ENCODE measurements around the gene AHNAK. TPM values are rescaled to one million over a fixed set of nuclear protein-coding genes. Genes with fewer than 3 reads are reported as not detected.

Gene AHNAK
- total and polyA plus RNA-seq, 5 donors from 2014 or later: 22.3 to 852 (median 47.1) TPM

GRCh38 chr11:62464655-62465054 lies 82.0 kb downstream of the AHNAK start:
- DNase-seq: no peak
- Mint-ChIP-seq H3K27me3 (no peaks in the 10 kb centered on the region), H3K9me3 (no peaks in the 10 kb centered on the region), H3K4me3 (no peak overlapping the region), H3K4me1 (no peaks in the 10 kb centered on the region), H3K36me3 (no peaks in the 10 kb centered on the region), H3K27ac (peak overlapping the region in 2 of 3 donors; percentile 12 to 71)
- Histone ChIP-seq H3K27me3 (ENCODE audit: control insufficient read depth, insufficient read depth, low read length) (no peaks in the 10 kb centered on the region), H3K36me3 (ENCODE audit: control insufficient read depth, insufficient read depth, low read length) (no peaks in the 10 kb centered on the region), H3K4me3 (ENCODE audit: low read depth, low read length) (no peak overlapping the region), H3K4me1 (ENCODE audit: control insufficient read depth, insufficient read depth, low read length, poor library complexity, severe bottlenecking) (no peaks in the 10 kb centered on the region), H3K9me3 (ENCODE audit: control insufficient read depth in 2 of 2, low read length in 2 of 2) (no peaks in the 10 kb centered on the region), H3K27ac (ENCODE audit: insufficient read depth, low read length, poor library complexity, severe bottlenecking) (no peak overlapping the region)
- ATAC-seq (ENCODE audit: low read depth in 2 of 2): no peak

DNA sequence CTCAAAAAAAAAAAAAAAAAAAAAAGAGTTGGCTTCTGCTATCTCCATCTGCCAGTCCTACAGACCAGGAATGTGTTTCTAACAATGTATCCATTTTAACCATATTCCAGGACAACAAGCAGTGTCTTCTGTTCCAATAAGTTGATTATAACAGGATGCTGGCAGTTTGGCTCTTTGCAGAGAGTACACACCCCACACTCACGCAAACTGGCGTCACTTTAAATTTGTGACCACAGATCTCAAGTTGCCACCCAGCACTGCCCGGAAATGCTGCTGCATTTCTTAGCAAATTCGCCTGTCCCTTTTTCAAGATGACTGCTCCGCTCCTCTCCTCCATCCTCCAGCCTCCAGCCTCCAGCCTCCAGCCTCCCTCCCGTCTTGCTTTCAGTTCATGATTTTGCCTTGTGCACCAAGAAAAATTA lies 83.5 kb downstream of the AHNAK start:
- peak overlapping the region in 1 of 4 donors; percentile 23 for H3K4me3 Mint-ChIP-seq

DNA sequence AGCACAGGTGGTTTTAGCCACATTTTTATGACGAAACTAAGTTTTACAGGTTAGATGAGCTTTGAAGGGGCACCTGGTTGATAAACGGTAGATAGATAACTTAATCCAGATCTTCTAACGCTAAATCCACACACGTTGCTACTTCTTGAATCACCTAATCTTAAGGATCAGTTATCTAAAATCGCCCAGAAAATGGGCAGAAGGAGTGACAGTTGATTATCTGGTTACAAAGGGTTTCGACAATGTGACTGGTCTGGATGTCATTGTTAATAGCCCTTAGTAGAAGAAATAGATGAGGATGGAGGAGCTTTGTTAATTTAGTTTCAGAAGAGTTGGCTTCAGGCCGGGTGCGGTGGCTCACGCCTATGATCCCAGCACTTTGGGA lies 84.1 kb downstream of the AHNAK start:
- H3K27ac Mint-ChIP-seq: no peak overlapping the region
- ATAC-seq (ENCODE audit: low read depth in 2 of 2): no peak
- no peak overlapping the region for H3K4me3 ChIP-seq (ENCODE audit: low read depth, low read length)
- no peaks in the 10 kb centered on the region for H3K9me3 ChIP-seq (ENCODE audit: control insufficient read depth in 2 of 2, low read length in 2 of 2)
- no peak overlapping the region for H3K4me3 Mint-ChIP-seq
- no peaks in the 10 kb centered on the region for H3K36me3 Mint-ChIP-seq
- no peaks in the 10 kb centered on the region for H3K27me3 ChIP-seq (ENCODE audit: control insufficient read depth, insufficient read depth, low read length)
- no peaks in the 10 kb centered on the region for H3K27me3 Mint-ChIP-seq
- no peaks in the 10 kb centered on the region for H3K4me1 Mint-ChIP-seq
- H3K36me3 ChIP-seq (ENCODE audit: control insufficient read depth, insufficient read depth, low read length): no peaks in the 10 kb centered on the region
- no peak overlapping the region for H3K27ac ChIP-seq (ENCODE audit: insufficient read depth, low read length, poor library complexity, severe bottlenecking)
- no peaks in the 10 kb centered on the region for H3K9me3 Mint-ChIP-seq
- DNase-seq: no peak
- H3K4me1 ChIP-seq (ENCODE audit: control insufficient read depth, insufficient read depth, low read length, poor library complexity, severe bottlenecking): no peaks in the 10 kb centered on the region

More for the DNA sequence above, 83.5 kb downstream of the AHNAK start:
- ATAC-seq (ENCODE audit: low read depth in 2 of 2) (no peak), DNase-seq (peak in 1 of 3 donors; percentile 22)
- Histone ChIP-seq H3K4me1 (ENCODE audit: control insufficient read depth, insufficient read depth, low read length, poor library complexity, severe bottlenecking) (no peaks in the 10 kb centered on the region), H3K27ac (ENCODE audit: insufficient read depth, low read length, poor library complexity, severe bottlenecking) (no peak overlapping the region), H3K27me3 (ENCODE audit: control insufficient read depth, insufficient read depth, low read length) (no peaks in the 10 kb centered on the region), H3K36me3 (ENCODE audit: control insufficient read depth, insufficient read depth, low read length) (no peaks in the 10 kb centered on the region), H3K4me3 (ENCODE audit: low read depth, low read length) (no peak overlapping the region), H3K9me3 (ENCODE audit: control insufficient read depth in 2 of 2, low read length in 2 of 2) (no peaks in the 10 kb centered on the region)
- Mint-ChIP-seq H3K27me3 (no peaks in the 10 kb centered on the region), H3K9me3 (no peaks in the 10 kb centered on the region), H3K4me1 (no peaks in the 10 kb centered on the region), H3K27ac (peak overlapping the region in 2 of 3 donors; percentile 12 to 65), H3K36me3 (no peaks in the 10 kb centered on the region)

DNA sequence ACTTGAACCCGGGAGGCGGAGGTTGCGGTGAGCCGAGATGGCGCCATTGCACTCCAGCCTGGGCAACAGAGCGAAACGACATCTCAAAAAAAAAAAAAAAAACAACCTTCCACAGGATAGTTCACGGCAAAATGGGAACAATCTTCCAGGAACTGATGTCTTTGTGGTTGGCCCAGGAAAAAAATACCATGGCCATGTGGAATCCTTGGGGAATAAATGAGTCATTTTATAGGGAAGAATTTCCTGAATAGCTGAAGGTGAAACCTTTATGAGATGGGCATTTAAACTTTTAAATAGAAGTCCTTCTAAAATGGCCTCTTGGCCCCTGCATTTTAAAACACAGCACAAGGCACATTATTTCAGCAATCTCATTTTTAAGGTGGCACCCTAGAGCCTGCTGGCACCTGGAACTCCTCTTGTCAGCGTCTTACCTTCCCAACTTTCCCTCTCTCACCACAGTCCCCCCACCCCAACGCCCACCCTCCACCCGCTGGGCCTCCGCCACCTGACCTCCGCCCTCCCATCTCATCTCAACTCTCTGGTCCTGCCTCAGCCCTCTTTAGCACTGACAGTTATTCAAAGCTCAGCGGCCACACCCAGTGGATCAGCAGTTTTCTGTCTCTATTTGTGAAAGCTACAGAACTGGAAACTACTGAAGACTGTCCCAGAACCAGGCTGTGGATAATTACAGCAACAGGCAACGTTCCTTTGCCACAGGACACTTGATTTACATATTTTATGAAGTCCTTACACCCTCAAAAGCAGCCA lies 84.7 kb downstream of the AHNAK start:
- Histone ChIP-seq H3K4me3 (ENCODE audit: low read depth, low read length) (no peak overlapping the region), H3K9me3 (ENCODE audit: control insufficient read depth in 2 of 2, low read length in 2 of 2) (no peaks in the 10 kb centered on the region), H3K27me3 (ENCODE audit: control insufficient read depth, insufficient read depth, low read length) (no peaks in the 10 kb centered on the region), H3K4me1 (ENCODE audit: control insufficient read depth, insufficient read depth, low read length, poor library complexity, severe bottlenecking) (no peaks in the 10 kb centered on the region), H3K36me3 (ENCODE audit: control insufficient read depth, insufficient read depth, low read length) (no peaks in the 10 kb centered on the region), H3K27ac (ENCODE audit: insufficient read depth, low read length, poor library complexity, severe bottlenecking) (no peak overlapping the region)
- H3K4me1 Mint-ChIP-seq: no peaks in the 10 kb centered on the region
- no peaks in the 10 kb centered on the region for H3K36me3 Mint-ChIP-seq
- ATAC-seq (ENCODE audit: low read depth in 2 of 2) (no peak), DNase-seq (no peak)
- no peaks in the 10 kb centered on the region for H3K27me3 Mint-ChIP-seq
- no peaks in the 10 kb centered on the region for H3K9me3 Mint-ChIP-seq
- H3K4me3 Mint-ChIP-seq: no peak overlapping the region
- no peak overlapping the region for H3K27ac Mint-ChIP-seq

GRCh38 chr11:62459080-62459479 lies 87.5 kb downstream of the AHNAK start:
- DNase-seq (no peak), ATAC-seq (ENCODE audit: low read depth in 2 of 2) (no peak)
- no peaks in the 10 kb centered on the region for H3K36me3 Mint-ChIP-seq
- no peaks in the 10 kb centered on the region for H3K9me3 Mint-ChIP-seq
- H3K4me1 Mint-ChIP-seq: no peaks in the 10 kb centered on the region
- peaks cover 6% of the 10 kb centered on the region for H3K27me3 Mint-ChIP-seq
- H3K4me3 Mint-ChIP-seq: no peak overlapping the region
- Histone ChIP-seq H3K9me3 (ENCODE audit: control insufficient read depth in 2 of 2, low read length in 2 of 2) (no peaks in the 10 kb centered on the region), H3K27ac (ENCODE audit: insufficient read depth, low read length, poor library complexity, severe bottlenecking) (no peak overlapping the region), H3K4me3 (ENCODE audit: low read depth, low read length) (no peak overlapping the region), H3K27me3 (ENCODE audit: control insufficient read depth, insufficient read depth, low read length) (no peaks in the 10 kb centered on the region), H3K36me3 (ENCODE audit: control insufficient read depth, insufficient read depth, low read length) (no peaks in the 10 kb centered on the region), H3K4me1 (ENCODE audit: control insufficient read depth, insufficient read depth, low read length, poor library complexity, severe bottlenecking) (no peaks in the 10 kb centered on the region)
- no peak overlapping the region for H3K27ac Mint-ChIP-seq

DNA sequence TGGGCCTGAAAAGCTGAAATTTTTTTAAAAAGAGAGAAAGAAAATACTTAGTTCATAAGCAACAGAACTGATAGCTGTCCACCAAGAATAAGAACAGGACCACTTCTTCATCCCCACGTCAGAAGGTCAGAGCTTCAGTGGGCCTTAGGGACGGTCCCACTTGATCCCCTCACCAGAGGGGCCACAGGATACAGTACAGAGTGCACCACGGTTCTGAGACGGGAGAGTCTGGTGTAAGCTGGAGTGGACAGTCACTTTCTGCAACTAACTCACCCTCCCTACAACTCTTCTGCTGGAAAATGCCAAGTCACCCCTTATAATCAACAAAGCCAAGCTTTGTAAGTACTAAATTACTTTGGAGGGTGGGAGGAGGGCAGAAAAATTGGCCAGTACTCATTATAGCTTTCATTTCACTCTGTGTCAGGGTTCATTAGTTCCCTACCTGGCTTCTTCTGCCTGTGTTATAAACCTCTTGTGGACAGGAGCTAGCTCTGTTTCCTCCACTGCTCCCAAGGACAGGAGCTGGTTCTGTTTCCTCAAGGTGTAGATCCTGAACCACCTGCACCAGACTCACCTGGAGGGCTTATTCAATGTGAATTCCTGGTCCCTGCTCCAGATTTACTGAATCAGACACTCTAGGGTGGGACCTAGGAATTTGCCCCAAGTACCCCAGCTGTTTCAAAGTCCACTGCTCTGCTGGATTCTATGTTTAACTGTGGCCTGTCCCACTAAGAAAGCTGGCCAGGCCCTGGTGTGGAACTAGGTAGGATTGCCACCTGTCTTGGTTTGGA lies 88.2 kb downstream of the AHNAK start:
- no peaks in the 10 kb centered on the region for H3K9me3 ChIP-seq (ENCODE audit: control insufficient read depth in 2 of 2, low read length in 2 of 2)

DNA sequence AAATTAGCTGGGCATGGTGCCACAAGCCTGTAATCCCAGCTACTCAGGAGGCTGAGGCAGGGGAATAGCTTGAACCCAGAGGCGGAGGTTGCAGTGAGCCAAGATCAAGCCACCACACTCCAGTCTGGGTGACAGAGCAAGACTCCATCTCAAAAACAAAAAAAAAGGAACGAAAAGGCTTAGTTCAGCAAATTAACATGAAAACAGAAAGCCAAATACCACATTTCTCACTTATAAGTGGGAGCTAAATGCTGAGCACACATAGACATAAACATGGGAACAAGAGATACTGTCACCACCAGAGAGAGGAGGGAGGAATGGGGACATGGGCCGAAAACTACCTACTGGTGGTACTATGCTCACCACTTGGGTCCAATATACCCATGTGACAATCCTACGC lies 89.1 kb downstream of the AHNAK start:
- no peak overlapping the region for H3K27ac ChIP-seq (ENCODE audit: insufficient read depth, low read length, poor library complexity, severe bottlenecking)
- no peak overlapping the region for H3K4me3 Mint-ChIP-seq
- no peaks in the 10 kb centered on the region for H3K4me1 Mint-ChIP-seq

More for the DNA sequence above, 88.2 kb downstream of the AHNAK start:
- Mint-ChIP-seq H3K36me3 (no peaks in the 10 kb centered on the region), H3K4me1 (no peaks in the 10 kb centered on the region), H3K9me3 (no peaks in the 10 kb centered on the region), H3K27ac (no peak overlapping the region), H3K4me3 (no peak overlapping the region), H3K27me3 (peaks cover 6% of the 10 kb centered on the region)
- H3K36me3 ChIP-seq (ENCODE audit: control insufficient read depth, insufficient read depth, low read length): no peaks in the 10 kb centered on the region
- no peak for DNase-seq
- no peak overlapping the region for H3K27ac ChIP-seq (ENCODE audit: insufficient read depth, low read length, poor library complexity, severe bottlenecking)
- no peak overlapping the region for H3K4me3 ChIP-seq (ENCODE audit: low read depth, low read length)
- no peak for ATAC-seq (ENCODE audit: low read depth in 2 of 2)
- no peaks in the 10 kb centered on the region for H3K27me3 ChIP-seq (ENCODE audit: control insufficient read depth, insufficient read depth, low read length)
- H3K4me1 ChIP-seq (ENCODE audit: control insufficient read depth, insufficient read depth, low read length, poor library complexity, severe bottlenecking): no peaks in the 10 kb centered on the region

More for the DNA sequence above, 89.1 kb downstream of the AHNAK start:
- peaks cover 6% of the 10 kb centered on the region for H3K27me3 Mint-ChIP-seq
- ATAC-seq (ENCODE audit: low read depth in 2 of 2) (no peak), DNase-seq (no peak)
- Histone ChIP-seq H3K4me3 (ENCODE audit: low read depth, low read length) (no peak overlapping the region), H3K27me3 (ENCODE audit: control insufficient read depth, insufficient read depth, low read length) (no peaks in the 10 kb centered on the region), H3K4me1 (ENCODE audit: control insufficient read depth, insufficient read depth, low read length, poor library complexity, severe bottlenecking) (no peaks in the 10 kb centered on the region), H3K9me3 (ENCODE audit: control insufficient read depth in 2 of 2, low read length in 2 of 2) (no peaks in the 10 kb centered on the region), H3K36me3 (ENCODE audit: control insufficient read depth, insufficient read depth, low read length) (no peaks in the 10 kb centered on the region)
- no peak overlapping the region for H3K27ac Mint-ChIP-seq
- H3K36me3 Mint-ChIP-seq: no peaks in the 10 kb centered on the region
- no peaks in the 10 kb centered on the region for H3K9me3 Mint-ChIP-seq
